ENCODE data around the gene MRPL53.
"Not testable (repeated sequence)": the region's sequence is repeated elsewhere in the genome, so short reads cannot be mapped to it uniquely, and the experiment has no call there.

- TF ChIP-seq, protein P1, sequence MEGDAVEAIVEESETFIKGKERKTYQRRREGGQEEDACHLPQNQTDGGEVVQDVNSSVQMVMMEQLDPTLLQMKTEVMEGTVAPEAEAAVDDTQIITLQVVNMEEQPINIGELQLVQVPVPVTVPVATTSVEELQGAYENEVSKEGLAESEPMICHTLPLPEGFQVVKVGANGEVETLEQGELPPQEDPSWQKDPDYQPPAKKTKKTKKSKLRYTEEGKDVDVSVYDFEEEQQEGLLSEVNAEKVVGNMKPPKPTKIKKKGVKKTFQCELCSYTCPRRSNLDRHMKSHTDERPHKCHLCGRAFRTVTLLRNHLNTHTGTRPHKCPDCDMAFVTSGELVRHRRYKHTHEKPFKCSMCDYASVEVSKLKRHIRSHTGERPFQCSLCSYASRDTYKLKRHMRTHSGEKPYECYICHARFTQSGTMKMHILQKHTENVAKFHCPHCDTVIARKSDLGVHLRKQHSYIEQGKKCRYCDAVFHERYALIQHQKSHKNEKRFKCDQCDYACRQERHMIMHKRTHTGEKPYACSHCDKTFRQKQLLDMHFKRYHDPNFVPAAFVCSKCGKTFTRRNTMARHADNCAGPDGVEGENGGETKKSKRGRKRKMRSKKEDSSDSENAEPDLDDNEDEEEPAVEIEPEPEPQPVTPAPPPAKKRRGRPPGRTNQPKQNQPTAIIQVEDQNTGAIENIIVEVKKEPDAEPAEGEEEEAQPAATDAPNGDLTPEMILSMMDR (conservative IDR thresholded peaks at IDR 0.05; ENCODE audit: low read depth in 2 of 2), result not testable (repeated sequence)
- not testable (repeated sequence) for TF ChIP-seq CREB1 (CRISPR knock-in tag; IDR thresholded peaks at IDR 0.05; ENCODE audit: low read depth); EZH2phosphoT487 (IDR thresholded peaks at IDR 0.05; ENCODE audit: unreplicated experiment); EZH2 (IDR thresholded peaks at IDR 0.05; ENCODE audit: low read depth, unreplicated experiment); ZNF331 (CRISPR knock-in tag; IDR thresholded peaks at IDR 0.05; ENCODE audit: low read depth); REST (IDR thresholded peaks at IDR 0.05; ENCODE audit: unreplicated experiment); POLR2AphosphoS5 (IDR thresholded peaks at IDR 0.05; ENCODE audit: low read depth)
- TF ChIP-seq, protein P2, sequence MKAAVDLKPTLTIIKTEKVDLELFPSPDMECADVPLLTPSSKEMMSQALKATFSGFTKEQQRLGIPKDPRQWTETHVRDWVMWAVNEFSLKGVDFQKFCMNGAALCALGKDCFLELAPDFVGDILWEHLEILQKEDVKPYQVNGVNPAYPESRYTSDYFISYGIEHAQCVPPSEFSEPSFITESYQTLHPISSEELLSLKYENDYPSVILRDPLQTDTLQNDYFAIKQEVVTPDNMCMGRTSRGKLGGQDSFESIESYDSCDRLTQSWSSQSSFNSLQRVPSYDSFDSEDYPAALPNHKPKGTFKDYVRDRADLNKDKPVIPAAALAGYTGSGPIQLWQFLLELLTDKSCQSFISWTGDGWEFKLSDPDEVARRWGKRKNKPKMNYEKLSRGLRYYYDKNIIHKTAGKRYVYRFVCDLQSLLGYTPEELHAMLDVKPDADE (IDR thresholded peaks at IDR 0.05), result not testable (repeated sequence)
Observed at GRCh38 chr2:74470742-74471141, 1.7 kb downstream of the MRPL53 start.
